HEK293 (cell line): ENCODE measurements around the gene SLC9A2.

Experiments used
- CTCF ChIA-PET: fragments of 350-600 bp; formaldehyde crosslinking; extraction: SDS; loops from one replicate; lab custom pipeline; 2021; ENCODE audit warnings: antibody characterized with exemption; lab: Yijun Ruan, JAX
- POLR2A ChIA-PET: fragments of 300-600 bp; formaldehyde crosslinking; extraction: SDS; loops from one replicate; lab custom pipeline; 2020; ENCODE audit warnings: antibody characterized with exemption, inconsistent platforms; lab: Yijun Ruan, JAX
- H3K27ac ChIP-seq: fragments of 200-500 bp; sonication (Bioruptor generic); 2 replicates; pipeline ENCODE4 v1.5.1; 2014; ENCODE audit warnings: low read depth, low read length, control low read depth, inconsistent platforms; ENCODE audit errors: extremely low read depth
- H3K36me3 ChIP-seq, 2 experiments: fragments of 200-500 bp in 1 of 2; sonication (Bioruptor generic) in 1 of 2; 1 replicate in 1 of 2; 2 replicates in 1 of 2; pipeline ENCODE4 v1.5.1; 2014 to 2017; ENCODE audit warnings: inconsistent platforms in 2 of 2, low read length in 2 of 2; ENCODE audit not compliant: control insufficient read depth in 2 of 2, insufficient read depth in 1 of 2
- H3K4me1 ChIP-seq: fragments of 200-500 bp; sonication (Bioruptor generic); 2 replicates; pipeline ENCODE4 v1.5.1; 2014; ENCODE audit warnings: mild to moderate bottlenecking, low read length, inconsistent platforms; ENCODE audit not compliant: control insufficient read depth, insufficient read depth
- H3K4me3 ChIP-seq: 2 replicates; pipeline ENCODE4 v1.5.1; 2011; ENCODE audit warnings: low read depth, mild to moderate bottlenecking, control low read depth, low read length, moderate library complexity
- H3K9me3 ChIP-seq: fragments of 200-500 bp; sonication (Bioruptor generic); 2 replicates; pipeline ENCODE4 v1.5.1; 2014; ENCODE audit warnings: low read depth, low read length, inconsistent platforms; ENCODE audit not compliant: control insufficient read depth, insufficient read depth
- ATF2 ChIP-seq: fragments of 450-650 bp; formaldehyde crosslinking; IDR thresholded peaks from 2 replicates; pipeline ENCODE4 v1.5.1; 2016; ENCODE audit warnings: missing biosample characterization, missing genetic modification characterization, low read depth
- IKZF3 ChIP-seq: fragments of 450-650 bp; IDR thresholded peaks from 2 replicates; pipeline ENCODE4 v1.5.0; 2018; ENCODE audit warnings: missing biosample characterization, mild to moderate bottlenecking, missing genetic modification characterization, moderate library complexity
- PBX3 ChIP-seq: sonication (generic); formaldehyde crosslinking; IDR thresholded peaks from 2 replicates; pipeline ENCODE4 v1.8.1; 2022; ENCODE audit warnings: mild to moderate bottlenecking, moderate library complexity, missing genetic modification reagents
- SETDB1 ChIP-seq: IDR thresholded peaks from one replicate; pipeline ENCODE4 v1.6.1; 2017; ENCODE audit warnings: mild to moderate bottlenecking, low read length, moderate library complexity, mixed read lengths; ENCODE audit not compliant: insufficient read length
- SP7 ChIP-seq: fragments of 450-650 bp; formaldehyde crosslinking; IDR thresholded peaks from 2 replicates; pipeline ENCODE4 v1.5.1; 2016; ENCODE audit warnings: missing biosample characterization, missing genetic modification characterization
- TCF7L2 ChIP-seq: IDR thresholded peaks from 2 replicates; pipeline ENCODE4 v1.6.1; 2011; ENCODE audit warnings: low read depth, mild to moderate bottlenecking, inconsistent platforms, low read length, moderate library complexity, borderline replicate concordance
- ZFP3 ChIP-seq: fragments of 450-650 bp; formaldehyde crosslinking; IDR thresholded peaks from 2 replicates; pipeline ENCODE4 v1.5.1; 2016; ENCODE audit warnings: low read depth, missing biosample characterization, missing genetic modification characterization
- ZNF138 ChIP-seq: fragments of 450-650 bp; formaldehyde crosslinking; IDR thresholded peaks from 2 replicates; pipeline ENCODE4 v1.5.1; 2016; ENCODE audit warnings: missing biosample characterization, missing genetic modification characterization, borderline replicate concordance
- ZNF175 ChIP-seq: fragments of 450-650 bp; formaldehyde crosslinking; IDR thresholded peaks from 2 replicates; pipeline ENCODE4 v1.5.1; 2016; ENCODE audit warnings: missing biosample characterization, missing genetic modification characterization
- ZNF202 ChIP-seq: fragments of 450-650 bp; formaldehyde crosslinking; IDR thresholded peaks from 2 replicates; pipeline ENCODE4 v1.5.1; 2016; ENCODE audit warnings: missing biosample characterization, missing genetic modification characterization, borderline replicate concordance
- ZNF223 ChIP-seq: fragments of 450-650 bp; formaldehyde crosslinking; IDR thresholded peaks from 2 replicates; pipeline ENCODE4 v1.5.1; 2016; ENCODE audit warnings: missing biosample characterization, missing genetic modification characterization
- ZNF239 ChIP-seq: fragments of 450-650 bp; formaldehyde crosslinking; IDR thresholded peaks from 2 replicates; pipeline ENCODE4 v1.5.1; 2016; ENCODE audit warnings: missing biosample characterization, missing genetic modification characterization
- ZNF292 ChIP-seq: fragments of 450-650 bp; formaldehyde crosslinking; IDR thresholded peaks from 2 replicates; pipeline ENCODE4 v1.5.1; 2016; ENCODE audit warnings: low read depth, missing biosample characterization, missing genetic modification characterization, borderline replicate concordance
- ZNF394 ChIP-seq: fragments of 450-650 bp; formaldehyde crosslinking; IDR thresholded peaks from 2 replicates; pipeline ENCODE4 v1.5.1; 2016; ENCODE audit warnings: missing biosample characterization, missing genetic modification characterization, mild to moderate bottlenecking, moderate library complexity, borderline replicate concordance
- ZNF433 ChIP-seq: fragments of 450-650 bp; formaldehyde crosslinking; IDR thresholded peaks from 2 replicates; pipeline ENCODE4 v1.5.1; 2016; ENCODE audit warnings: missing biosample characterization, missing genetic modification characterization, low read depth
- ZNF514 ChIP-seq: fragments of 450-650 bp; formaldehyde crosslinking; IDR thresholded peaks from 2 replicates; pipeline ENCODE4 v1.5.1; 2016; ENCODE audit warnings: missing biosample characterization, missing genetic modification characterization
- ZNF580 ChIP-seq: fragments of 450-650 bp; formaldehyde crosslinking; IDR thresholded peaks from 2 replicates; pipeline ENCODE4 v1.5.1; 2016; ENCODE audit warnings: missing biosample characterization, missing genetic modification characterization
- ZNF660 ChIP-seq: fragments of 450-650 bp; IDR thresholded peaks from 2 replicates; pipeline ENCODE4 v1.5.1; 2018; ENCODE audit warnings: missing biosample characterization, mild to moderate bottlenecking, missing genetic modification characterization
- ZNF670 ChIP-seq: fragments of 450-650 bp; formaldehyde crosslinking; IDR thresholded peaks from 2 replicates; pipeline ENCODE4 v1.5.1; 2016; ENCODE audit warnings: missing biosample characterization, missing genetic modification characterization, low read depth
- ZNF704 ChIP-seq: fragments of 450-650 bp; formaldehyde crosslinking; IDR thresholded peaks from 2 replicates; pipeline ENCODE4 v1.5.1; 2016; ENCODE audit warnings: missing biosample characterization, missing genetic modification characterization
- TF ChIP-seq, protein P1 (sequence below): fragments of 450-650 bp; formaldehyde crosslinking; IDR thresholded peaks from 2 replicates; pipeline ENCODE4 v1.5.1; 2016; ENCODE audit warnings: missing biosample characterization, missing genetic modification characterization
- TF ChIP-seq, protein P2 (sequence below): fragments of 450-650 bp; formaldehyde crosslinking; IDR thresholded peaks from 2 replicates; pipeline ENCODE4 v1.5.1; 2016; ENCODE audit warnings: missing biosample characterization, missing genetic modification characterization

The SLC9A2 gene

GRCh38 chr2:102635317-102635716 lies 16.0 kb downstream of the SLC9A2 start (continued):
- TF ChIP-seq ZNF660 (tag by site-specific recombination): no peak
- no peak for TF ChIP-seq ZNF223 (tag by site-specific recombination)

- Histone ChIP-seq H3K4me1 (no peaks in the 10 kb centered on the region), H3K36me3 (no peaks in the 10 kb centered on the region), H3K9me3 (no peaks in the 10 kb centered on the region), H3K27ac (no peak overlapping the region), H3K4me3 (no peak overlapping the region)
- ChIA-PET CTCF (interaction anchor here (1.2 to 3.0 kb wide), 2 partner anchors 21 to 163 kb away, joined by 3 to 11 read pairs; partner anchors contain the start of gene SLC9A4), POLR2A (no interaction called here)
- TF ChIP-seq SETDB1 (no peak), ZNF239 (tag by site-specific recombination) (no peak), ZNF138 (tag by site-specific recombination) (no peak), ZNF292 (tag by site-specific recombination) (no peak), ZNF202 (no peak), TCF7L2 (no peak), ZNF514 (no peak), ZFP3 (tag by site-specific recombination) (no peak), ZNF175 (tag by site-specific recombination) (no peak), ZNF580 (tag by site-specific recombination) (no peak), IKZF3 (tag by site-specific recombination) (no peak), ATF2 (no peak), ZNF670 (no peak), ZNF394 (no peak), ZNF433 (tag by site-specific recombination) (no peak), PBX3 (CRISPR knock-in tag) (no peak), SP7 (tag by site-specific recombination) (no peak), ZNF704 (tag by site-specific recombination) (no peak)
- TF ChIP-seq, protein P1, sequence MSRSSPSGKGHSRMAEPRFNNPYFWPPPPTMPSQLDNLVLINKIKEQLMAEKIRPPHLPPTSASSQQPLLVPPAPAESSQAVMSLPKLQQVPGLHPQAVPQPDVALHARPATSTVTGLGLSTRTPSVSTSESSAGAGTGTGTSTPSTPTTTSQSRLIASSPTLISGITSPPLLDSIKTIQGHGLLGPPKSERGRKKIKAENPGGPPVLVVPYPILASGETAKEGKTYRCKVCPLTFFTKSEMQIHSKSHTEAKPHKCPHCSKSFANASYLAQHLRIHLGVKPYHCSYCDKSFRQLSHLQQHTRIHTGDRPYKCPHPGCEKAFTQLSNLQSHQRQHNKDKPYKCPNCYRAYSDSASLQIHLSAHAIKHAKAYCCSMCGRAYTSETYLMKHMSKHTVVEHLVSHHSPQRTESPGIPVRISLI (tag by site-specific recombination): no peak
- TF ChIP-seq, protein P2, sequence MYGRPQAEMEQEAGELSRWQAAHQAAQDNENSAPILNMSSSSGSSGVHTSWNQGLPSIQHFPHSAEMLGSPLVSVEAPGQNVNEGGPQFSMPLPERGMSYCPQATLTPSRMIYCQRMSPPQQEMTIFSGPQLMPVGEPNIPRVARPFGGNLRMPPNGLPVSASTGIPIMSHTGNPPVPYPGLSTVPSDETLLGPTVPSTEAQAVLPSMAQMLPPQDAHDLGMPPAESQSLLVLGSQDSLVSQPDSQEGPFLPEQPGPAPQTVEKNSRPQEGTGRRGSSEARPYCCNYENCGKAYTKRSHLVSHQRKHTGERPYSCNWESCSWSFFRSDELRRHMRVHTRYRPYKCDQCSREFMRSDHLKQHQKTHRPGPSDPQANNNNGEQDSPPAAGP (tag by site-specific recombination): no peak
Observed at GRCh38 chr2:102636283-102636907, 17.0 kb downstream of the SLC9A2 start.
